B cell (primary cell): Measurements from ENCODE around the gene ATP1B3. TPM values are rescaled to one million over a fixed set of nuclear protein-coding genes. Genes with fewer than 3 reads are reported as not detected.
"Not testable (repeated sequence)": the region's sequence is repeated elsewhere in the genome, so short reads cannot be mapped to it uniquely, and the experiment has no call there.

Experiments
- ATAC-seq: fragments of 200-7000 bp; cut with Tn5 transposase; one replicate; pipeline ENCODE4 v1.10.0; 2021; ENCODE audit warnings: low read depth, mild to moderate bottlenecking, moderate number of reproducible peaks, moderate library complexity
- CTCF ChIA-PET: fragments of 350-600 bp; sonication (Branson Sonifier 250); formaldehyde crosslinking; loops from one replicate; lab custom pipeline; 2021; ENCODE audit warnings: antibody characterized with exemption, inconsistent platforms; lab: Charles Lee
- POLR2A ChIA-PET: fragments of 350-600 bp; sonication (Branson Sonifier 250); formaldehyde crosslinking; loops from one replicate; lab custom pipeline; 2021; ENCODE audit warnings: antibody characterized with exemption; lab: Charles Lee
- DNase-seq: peaks from one replicate; pipeline ENCODE4 v3.0.0; 2013
- H2AFZ ChIP-seq: 2 replicates; pipeline ENCODE4 v1.6.1; 2012; ENCODE audit warnings: mild to moderate bottlenecking, low read depth, low read length; ENCODE audit not compliant: insufficient read depth, poor library complexity, severe bottlenecking
- H3K27ac ChIP-seq, 2 donors: 1 replicate in 1 of 2; 2 replicates in 1 of 2; pipeline ENCODE4 v1.5.1; 2012 to 2013; ENCODE audit warnings: low read length in 2 of 2, mild to moderate bottlenecking in 2 of 2, moderate library complexity in 1 of 2
- H3K27me3 ChIP-seq, 4 experiments: fragments of 200-600 bp in 1 of 4; sonication (generic) in 1 of 4; replicated peaks in 1 of 4; 1 replicate in 2 of 4; 2 replicates in 2 of 4; pipeline versions ENCODE4 v1.6.1 to v1.7.0; 2013 to 2016; ENCODE audit warnings: low read length in 3 of 4, mild to moderate bottlenecking in 2 of 4, mixed read lengths in 1 of 4, moderate library complexity in 1 of 4; ENCODE audit not compliant: insufficient read depth in 4 of 4, control insufficient read depth in 3 of 4; ENCODE audit errors: control extremely low read depth in 1 of 4
- H3K36me3 ChIP-seq, 2 experiments: replicated peaks in 1 of 2; 1 replicate in 1 of 2; 2 replicates in 1 of 2; pipeline versions ENCODE4 v1.6.1 to v1.7.1; 2013; ENCODE audit warnings: low read length in 1 of 2; ENCODE audit not compliant: insufficient read depth in 2 of 2, control insufficient read depth in 1 of 2; ENCODE audit errors: control extremely low read depth in 1 of 2, extremely low read depth in 1 of 2
- H3K4me1 ChIP-seq, 2 donors: fragments of 200-600 bp in 1 of 2; sonication (generic) in 1 of 2; 1 replicate in 1 of 2; 2 replicates in 1 of 2; pipeline versions ENCODE4 v1.5.1 to v1.6.1; 2013 to 2017; ENCODE audit warnings: low read length in 2 of 2; ENCODE audit not compliant: control insufficient read depth in 2 of 2, insufficient read depth in 2 of 2
- H3K4me2 ChIP-seq: replicated peaks from 2 replicates; pipeline ENCODE3; 2012; ENCODE audit warnings: mild to moderate bottlenecking, low read depth, low read length; ENCODE audit not compliant: poor library complexity, severe bottlenecking
- H3K4me3 ChIP-seq, 5 experiments: fragments of 200-600 bp in 1 of 5; sonication (generic) in 1 of 5; 1 replicate in 3 of 5; 2 replicates in 2 of 5; pipeline versions ENCODE4 v1.5.1 to v1.7.0; 2011 to 2016; ENCODE audit warnings: low read length in 4 of 5, mild to moderate bottlenecking in 4 of 5, low read depth in 2 of 5, control low read depth in 1 of 5, moderate library complexity in 1 of 5; ENCODE audit not compliant: insufficient read depth in 1 of 5; ENCODE audit errors: control extremely low read depth in 1 of 5, extremely low read depth in 1 of 5
- H3K79me2 ChIP-seq: fragments of 200-600 bp; sonication (generic); one replicate; pipeline ENCODE4 v1.6.0; 2016; ENCODE audit warnings: low read length; ENCODE audit not compliant: control insufficient read depth, insufficient read depth
- H3K9ac ChIP-seq: fragments of 200-600 bp; sonication (generic); 2 replicates; pipeline ENCODE4 v1.6.1; 2017; ENCODE audit warnings: mild to moderate bottlenecking, low read length, moderate library complexity
- H3K9me3 ChIP-seq, 3 donors: one replicate each; pipeline versions ENCODE4 v1.6.1 to v1.7.1; 2013; ENCODE audit warnings: low read length in 2 of 3; ENCODE audit not compliant: control insufficient read depth in 2 of 3, insufficient read depth in 1 of 3; ENCODE audit errors: control extremely low read depth in 1 of 3
- H4K20me1 ChIP-seq: 2 replicates; pipeline ENCODE4 v1.6.0; 2012; ENCODE audit warnings: mild to moderate bottlenecking, low read length; ENCODE audit not compliant: insufficient read depth, control insufficient read depth, poor library complexity, severe bottlenecking
- H3K27ac Mint-ChIP-seq: one replicate; pipeline ENCODE4 v1.8.0; 2021; ENCODE audit warnings: mixed read lengths
- H3K27me3 Mint-ChIP-seq: one replicate; pipeline ENCODE4 v1.8.0; 2021; ENCODE audit warnings: mixed read lengths
- H3K4me1 Mint-ChIP-seq: one replicate; pipeline ENCODE4 v1.8.0; 2021; ENCODE audit warnings: mixed read lengths
- H3K4me3 Mint-ChIP-seq: one replicate; pipeline ENCODE4 v1.8.0; 2021; ENCODE audit warnings: mixed read lengths
- H3K9me3 Mint-ChIP-seq: one replicate; pipeline ENCODE4 v1.8.0; 2022; ENCODE audit warnings: mixed read lengths; ENCODE audit not compliant: insufficient read depth
- EZH2 ChIP-seq: IDR thresholded peaks from 2 replicates; pipeline ENCODE4 v1.6.1; 2012; ENCODE audit warnings: borderline replicate concordance, low read depth, mild to moderate bottlenecking, moderate library complexity, low read length; ENCODE audit not compliant: insufficient read depth, poor library complexity, severe bottlenecking
- WGBS: methylation state at CpG from one replicate; pipeline ENCODE4 v1.1.5; 2013; ENCODE audit warnings: missing lambda C conversion rate; ENCODE audit not compliant: insufficient coverage; 5-methylcytosine and 5-hydroxymethylcytosine counted together
- intact Hi-C: fragments of 100-400 bp; cut with micrococcal nuclease; formaldehyde crosslinking; loops from one replicate; pipeline ENCODE4 v1.10.0; 2022
- polyA plus RNA-seq: library from polyadenylated mRNA; depleted of rRNA; stranded (reverse); fragments of >200 nt; gene quantifications from 2 replicates; pipeline ENCODE4 v1.2.3, GENCODE V29; 2012
- total RNA-seq, 2 donors: library from RNA; stranded (reverse); fragments of 120-200 nt in 1 of 2; gene quantifications; 1 replicate in 1 of 2; 2 replicates in 1 of 2; pipeline versions ENCODE4 v1.2.3 to v1.2.4, GENCODE V29; 2013 to 2022
- TF ChIP-seq, protein P1 (sequence below): fragments of 200-600 bp; IDR thresholded peaks from one replicate; pipeline ENCODE4 v1.8.0; 2022; ENCODE audit warnings: antibody characterized with exemption, mild to moderate bottlenecking

Gene ATP1B3
- total and polyA plus RNA-seq, 2 donors (not counting 1 experiment from before 2014, with no cell fraction given) = 20.7 to 28.8 TPM

GRCh38 chr3:141971571-141971970 lies 95.1 kb downstream of the ATP1B3 start:
- H3K36me3 ChIP-seq = peaks cover 0 to 3% of the 10 kb centered on the region in 2 experiments
- no peak overlapping the region for H3K27ac Mint-ChIP-seq

DNA sequence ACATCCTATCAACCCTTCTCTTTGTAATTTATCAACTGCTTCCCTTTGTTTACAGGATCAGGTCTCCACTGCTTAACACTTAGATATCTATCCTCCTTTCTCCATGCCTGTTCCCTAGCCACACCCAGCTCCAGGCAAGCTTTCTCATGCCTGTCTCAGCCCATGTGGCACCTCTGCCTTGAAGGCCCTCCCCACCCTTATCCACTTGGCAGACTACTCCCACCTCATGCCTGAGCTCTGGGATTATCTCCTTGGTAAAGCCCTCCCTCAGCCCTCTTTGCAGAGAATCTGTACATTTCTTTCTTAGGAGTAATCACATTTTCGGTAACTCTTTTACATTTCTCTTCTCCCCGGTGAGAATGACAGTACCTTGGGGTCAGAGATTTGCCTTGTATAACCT lies 96.0 kb downstream of the ATP1B3 start:
- H3K4me3 Mint-ChIP-seq = no peak overlapping the region
- Histone ChIP-seq H3K4me2 (no peak overlapping the region), H4K20me1 (no peaks in the 10 kb centered on the region), H3K4me1 (no peaks in the 10 kb centered on the region), H3K79me2 (no peaks in the 10 kb centered on the region), H3K27me3 (no peaks in the 10 kb centered on the region), H3K9ac (no peak overlapping the region), H3K4me3 (no peak overlapping the region), H3K27ac (no peak overlapping the region), H3K9me3 (no peaks in the 10 kb centered on the region), H2AFZ (no peak overlapping the region), H3K36me3 (peaks cover 0 to 2% of the 10 kb centered on the region in 2 experiments)
- H3K27ac Mint-ChIP-seq = no peak overlapping the region
- no CpG with 5 or more reads among the region's 2 CpGs for WGBS
- TF ChIP-seq, protein P1, sequence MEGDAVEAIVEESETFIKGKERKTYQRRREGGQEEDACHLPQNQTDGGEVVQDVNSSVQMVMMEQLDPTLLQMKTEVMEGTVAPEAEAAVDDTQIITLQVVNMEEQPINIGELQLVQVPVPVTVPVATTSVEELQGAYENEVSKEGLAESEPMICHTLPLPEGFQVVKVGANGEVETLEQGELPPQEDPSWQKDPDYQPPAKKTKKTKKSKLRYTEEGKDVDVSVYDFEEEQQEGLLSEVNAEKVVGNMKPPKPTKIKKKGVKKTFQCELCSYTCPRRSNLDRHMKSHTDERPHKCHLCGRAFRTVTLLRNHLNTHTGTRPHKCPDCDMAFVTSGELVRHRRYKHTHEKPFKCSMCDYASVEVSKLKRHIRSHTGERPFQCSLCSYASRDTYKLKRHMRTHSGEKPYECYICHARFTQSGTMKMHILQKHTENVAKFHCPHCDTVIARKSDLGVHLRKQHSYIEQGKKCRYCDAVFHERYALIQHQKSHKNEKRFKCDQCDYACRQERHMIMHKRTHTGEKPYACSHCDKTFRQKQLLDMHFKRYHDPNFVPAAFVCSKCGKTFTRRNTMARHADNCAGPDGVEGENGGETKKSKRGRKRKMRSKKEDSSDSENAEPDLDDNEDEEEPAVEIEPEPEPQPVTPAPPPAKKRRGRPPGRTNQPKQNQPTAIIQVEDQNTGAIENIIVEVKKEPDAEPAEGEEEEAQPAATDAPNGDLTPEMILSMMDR = no peak
- no peak for TF ChIP-seq EZH2
- no peaks in the 10 kb centered on the region for H3K27me3 Mint-ChIP-seq
- no peaks in the 10 kb centered on the region for H3K9me3 Mint-ChIP-seq
- ATAC-seq (no peak), DNase-seq (no peak)
- ChIA-PET CTCF (no interaction called here), POLR2A (no interaction called here)
- intact Hi-C loops = no loop called here
- no peaks in the 10 kb centered on the region for H3K4me1 Mint-ChIP-seq

More at GRCh38 chr3:141971571-141971970, 95.1 kb downstream of the ATP1B3 start:
- Histone ChIP-seq H3K9me3 (no peaks in the 10 kb centered on the region), H3K79me2 (no peaks in the 10 kb centered on the region), H4K20me1 (no peaks in the 10 kb centered on the region), H3K27ac (no peak overlapping the region), H3K9ac (no peak overlapping the region), H3K4me3 (no peak overlapping the region), H3K4me1 (no peaks in the 10 kb centered on the region), H2AFZ (no peak overlapping the region), H3K4me2 (no peak overlapping the region), H3K27me3 (no peaks in the 10 kb centered on the region)
- DNase-seq = no peak
- POLR2A ChIA-PET = no interaction called here
- Mint-ChIP-seq H3K4me1 (no peaks in the 10 kb centered on the region), H3K27me3 (no peaks in the 10 kb centered on the region), H3K4me3 (no peak overlapping the region), H3K9me3 (no peaks in the 10 kb centered on the region)
- CTCF ChIA-PET = interaction anchor here (0.7 kb wide), 1 partner anchor 39 kb away, joined by 3 read pairs; no protein-coding TSS in a partner anchor
- ATAC-seq = no peak
- no CpG with 5 or more reads among the region's 1 CpG for WGBS
- TF ChIP-seq, protein P1 = no peak
- TF ChIP-seq EZH2 = no peak
- intact Hi-C loops = no loop called here

- CTCF ChIA-PET, H3K36me3 ChIP-seq, H3K27ac Mint-ChIP-seq, H3K27me3 Mint-ChIP-seq, POLR2A ChIA-PET, intact Hi-C loops, H3K4me1 ChIP-seq, H3K4me2 ChIP-seq, H3K9ac ChIP-seq, H3K27ac ChIP-seq, H3K4me1 Mint-ChIP-seq, H3K4me3 ChIP-seq, H3K79me2 ChIP-seq, ATAC-seq, H3K27me3 ChIP-seq, H3K9me3 ChIP-seq, H4K20me1 ChIP-seq, H2AFZ ChIP-seq, H3K4me3 Mint-ChIP-seq, DNase-seq, H3K9me3 Mint-ChIP-seq: not testable (repeated sequence)
- 100% methylated on average over 2 of the region's 8 CpGs for WGBS
Observed at GRCh38 chr3:141974777-141975176, 98.3 kb downstream of the ATP1B3 start.
